Measurements from ENCODE around the gene TDRD9.

The TDRD9 gene

DNA sequence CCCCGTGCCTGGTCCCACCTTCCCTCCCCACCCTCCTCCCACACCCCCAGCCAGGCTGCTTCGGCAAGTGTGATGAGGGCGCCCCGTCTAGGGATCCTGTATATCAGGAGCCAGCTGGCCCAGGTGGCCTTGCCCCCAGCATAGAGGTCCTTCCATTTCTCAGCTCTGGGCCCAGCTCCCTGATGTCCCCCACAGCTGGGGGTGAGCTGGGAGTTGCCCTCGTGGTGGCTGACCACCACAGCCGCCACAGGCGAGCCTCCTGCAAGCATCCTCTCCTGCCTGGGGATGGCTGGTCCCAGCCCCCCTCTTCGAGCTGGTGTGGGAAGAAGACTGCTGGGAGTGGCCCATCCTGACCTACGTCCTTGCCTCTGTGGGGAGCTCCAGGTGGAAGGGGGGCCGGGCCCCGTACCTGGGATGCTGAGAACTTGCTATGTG is 164.7 kb downstream of the TDRD9 start:
- H3F3A ChIP-seq (ENCODE audit: insufficient read depth, low read length), result no peaks in the 10 kb centered on the region
- H3K27ac ChIP-seq (ENCODE audit: low read length), result no peak overlapping the region
- H2AFZ ChIP-seq (ENCODE audit: low read length), result no peak overlapping the region
- H3K79me2 ChIP-seq (ENCODE audit: low read length), result no peaks in the 10 kb centered on the region
- TF ChIP-seq, protein P1, sequence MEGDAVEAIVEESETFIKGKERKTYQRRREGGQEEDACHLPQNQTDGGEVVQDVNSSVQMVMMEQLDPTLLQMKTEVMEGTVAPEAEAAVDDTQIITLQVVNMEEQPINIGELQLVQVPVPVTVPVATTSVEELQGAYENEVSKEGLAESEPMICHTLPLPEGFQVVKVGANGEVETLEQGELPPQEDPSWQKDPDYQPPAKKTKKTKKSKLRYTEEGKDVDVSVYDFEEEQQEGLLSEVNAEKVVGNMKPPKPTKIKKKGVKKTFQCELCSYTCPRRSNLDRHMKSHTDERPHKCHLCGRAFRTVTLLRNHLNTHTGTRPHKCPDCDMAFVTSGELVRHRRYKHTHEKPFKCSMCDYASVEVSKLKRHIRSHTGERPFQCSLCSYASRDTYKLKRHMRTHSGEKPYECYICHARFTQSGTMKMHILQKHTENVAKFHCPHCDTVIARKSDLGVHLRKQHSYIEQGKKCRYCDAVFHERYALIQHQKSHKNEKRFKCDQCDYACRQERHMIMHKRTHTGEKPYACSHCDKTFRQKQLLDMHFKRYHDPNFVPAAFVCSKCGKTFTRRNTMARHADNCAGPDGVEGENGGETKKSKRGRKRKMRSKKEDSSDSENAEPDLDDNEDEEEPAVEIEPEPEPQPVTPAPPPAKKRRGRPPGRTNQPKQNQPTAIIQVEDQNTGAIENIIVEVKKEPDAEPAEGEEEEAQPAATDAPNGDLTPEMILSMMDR (IDR thresholded peaks at IDR 0.05; ENCODE audit: low read length), result no peak
- TF ChIP-seq EZH2phosphoT487 (IDR thresholded peaks at IDR 0.05; ENCODE audit: low read length) (no peak), EZH2 (optimal IDR thresholded peaks at IDR 0.05; ENCODE audit: low read depth, low read length) (no peak)
- no peaks in the 10 kb centered on the region for H3K36me3 ChIP-seq (replicated peaks; ENCODE audit: insufficient read depth, low read length)
- H3K4me1 ChIP-seq (ENCODE audit: low read length), result no peaks in the 10 kb centered on the region
- no peak overlapping the region for H3K9ac ChIP-seq (ENCODE audit: low read length)
- peaks cover 15% of the 10 kb centered on the region for H3K27me3 ChIP-seq (replicated peaks; ENCODE audit: insufficient read depth, low read length)
- no peak overlapping the region for H3K4me2 ChIP-seq (ENCODE audit: low read depth, low read length)
- H3K9me3 ChIP-seq (replicated peaks; ENCODE audit: insufficient read depth, low read length), result no peaks in the 10 kb centered on the region
- H3K9me2 ChIP-seq (replicated peaks; ENCODE audit: insufficient read depth, low read length), result no peaks in the 10 kb centered on the region
- H3K4me3 ChIP-seq (ENCODE audit: low read length), result no peak overlapping the region
- no peak for DNase-seq
- no peaks in the 10 kb centered on the region for H4K20me1 ChIP-seq (ENCODE audit: insufficient read depth, low read length)

GRCh38 chr14:104093366-104094055 is 165.3 kb downstream of the TDRD9 start:
- H3F3A ChIP-seq (ENCODE audit: insufficient read depth, low read length), result no peaks in the 10 kb centered on the region
- H3K4me1 ChIP-seq (ENCODE audit: low read length), result no peaks in the 10 kb centered on the region
- no peak overlapping the region for H3K27ac ChIP-seq (ENCODE audit: low read length)
- no peak for DNase-seq
- H3K9me2 ChIP-seq (replicated peaks; ENCODE audit: insufficient read depth, low read length), result no peaks in the 10 kb centered on the region
- H3K4me2 ChIP-seq (ENCODE audit: low read depth, low read length), result no peak overlapping the region
- H3K9me3 ChIP-seq (replicated peaks; ENCODE audit: insufficient read depth, low read length), result no peaks in the 10 kb centered on the region
- no peak for TF ChIP-seq EZH2phosphoT487 (IDR thresholded peaks at IDR 0.05; ENCODE audit: low read length)
- TF ChIP-seq EZH2 (optimal IDR thresholded peaks at IDR 0.05; ENCODE audit: low read depth, low read length), result no peak
- TF ChIP-seq, protein P1 (IDR thresholded peaks at IDR 0.05; ENCODE audit: low read length), result no peak
- no peaks in the 10 kb centered on the region for H3K36me3 ChIP-seq (replicated peaks; ENCODE audit: insufficient read depth, low read length)
- H2AFZ ChIP-seq (ENCODE audit: low read length), result no peak overlapping the region
- peaks cover 10% of the 10 kb centered on the region for H3K27me3 ChIP-seq (replicated peaks; ENCODE audit: insufficient read depth, low read length)
- no peaks in the 10 kb centered on the region for H4K20me1 ChIP-seq (ENCODE audit: insufficient read depth, low read length)
- H3K9ac ChIP-seq (ENCODE audit: low read length), result no peak overlapping the region
- H3K4me3 ChIP-seq (ENCODE audit: low read length), result no peak overlapping the region
- no peaks in the 10 kb centered on the region for H3K79me2 ChIP-seq (ENCODE audit: low read length)

DNA sequence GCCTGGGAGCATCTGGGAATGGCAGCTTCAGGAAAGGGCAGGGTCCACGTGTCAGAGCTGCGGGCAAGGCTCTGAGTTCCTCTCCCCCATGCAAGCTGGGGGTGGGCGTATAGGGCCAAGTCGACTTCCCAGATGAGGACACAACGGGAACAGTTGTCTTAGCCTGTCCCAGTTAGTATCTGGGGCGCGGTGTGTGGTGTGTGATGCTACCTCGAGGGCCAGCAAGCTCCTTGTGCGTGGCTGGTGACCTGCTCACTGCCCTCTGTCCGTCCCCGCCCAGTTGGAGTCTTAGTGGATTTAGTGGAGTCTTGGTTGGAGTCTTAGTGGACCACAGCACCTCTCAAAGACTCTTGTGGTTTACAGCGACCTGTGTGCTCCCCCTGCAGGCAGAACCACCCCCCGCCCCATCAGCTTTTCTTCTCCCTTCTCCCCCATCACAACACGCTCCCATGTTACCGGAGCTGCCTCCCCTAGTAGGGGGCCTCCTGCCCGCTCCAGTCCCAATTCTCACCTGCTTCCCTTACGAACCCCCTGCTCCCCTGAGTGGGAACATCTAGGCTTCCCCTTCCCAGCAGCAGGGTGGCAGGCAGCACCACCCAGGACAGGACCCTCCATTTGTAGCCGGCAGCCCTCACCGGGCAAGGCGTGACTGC is 165.9 kb downstream of the TDRD9 start:
- H3K79me2 ChIP-seq (ENCODE audit: low read length), result no peaks in the 10 kb centered on the region
- H4K20me1 ChIP-seq (ENCODE audit: insufficient read depth, low read length), result no peaks in the 10 kb centered on the region
- H3K27ac ChIP-seq (ENCODE audit: low read length), result no peak overlapping the region
- H3K36me3 ChIP-seq (replicated peaks; ENCODE audit: insufficient read depth, low read length), result no peaks in the 10 kb centered on the region
- TF ChIP-seq EZH2phosphoT487 (IDR thresholded peaks at IDR 0.05; ENCODE audit: low read length), result no peak
- TF ChIP-seq, protein P1 (IDR thresholded peaks at IDR 0.05; ENCODE audit: low read length), result no peak
- no peak for TF ChIP-seq EZH2 (optimal IDR thresholded peaks at IDR 0.05; ENCODE audit: low read depth, low read length)
- H3K4me1 ChIP-seq (ENCODE audit: low read length), result no peaks in the 10 kb centered on the region
- no peak overlapping the region for H3K4me3 ChIP-seq (ENCODE audit: low read length)
- no peak overlapping the region for H2AFZ ChIP-seq (ENCODE audit: low read length)
- H3K9me2 ChIP-seq (replicated peaks; ENCODE audit: insufficient read depth, low read length), result no peaks in the 10 kb centered on the region
- peaks cover 7% of the 10 kb centered on the region; the same call in 1 of the 2 replicates for H3K27me3 ChIP-seq (replicated peaks; ENCODE audit: insufficient read depth, low read length)
- no peak overlapping the region for H3K9ac ChIP-seq (ENCODE audit: low read length)
- no peak for DNase-seq
- H3F3A ChIP-seq (ENCODE audit: insufficient read depth, low read length), result no peaks in the 10 kb centered on the region
- H3K4me2 ChIP-seq (ENCODE audit: low read depth, low read length), result no peak overlapping the region
- H3K9me3 ChIP-seq (replicated peaks; ENCODE audit: insufficient read depth, low read length), result no peaks in the 10 kb centered on the region

All from MM.1S (cell line).